ENCODE data around the gene SSBP3.

GRCh38 chr1:54253480-54253879 is 152.7 kb downstream of the SSBP3 start:
- TF ChIP-seq CTCF (optimal IDR thresholded peaks at IDR 0.05 in 1 of 3, IDR thresholded peaks at IDR 0.05 in 1 of 3, conservative IDR thresholded peaks at IDR 0.05 in 1 of 3; ENCODE audit: extremely low read depth in 1 of 3, insufficient read depth in 2 of 3, low read length in 3 of 3), result no peak
- TF ChIP-seq EZH2 (IDR thresholded peaks at IDR 0.05; ENCODE audit: low read length), result no peak
